ENCODE measurements around the gene GPR26.
"Not testable (repeated sequence)": the region's sequence is repeated elsewhere in the genome, so short reads cannot be mapped to it uniquely, and the experiment has no call there.

Gene GPR26

GRCh38 chr10:123717336-123717735 is 51.2 kb downstream of the GPR26 start:
- DNase-seq, result no peak

DNA sequence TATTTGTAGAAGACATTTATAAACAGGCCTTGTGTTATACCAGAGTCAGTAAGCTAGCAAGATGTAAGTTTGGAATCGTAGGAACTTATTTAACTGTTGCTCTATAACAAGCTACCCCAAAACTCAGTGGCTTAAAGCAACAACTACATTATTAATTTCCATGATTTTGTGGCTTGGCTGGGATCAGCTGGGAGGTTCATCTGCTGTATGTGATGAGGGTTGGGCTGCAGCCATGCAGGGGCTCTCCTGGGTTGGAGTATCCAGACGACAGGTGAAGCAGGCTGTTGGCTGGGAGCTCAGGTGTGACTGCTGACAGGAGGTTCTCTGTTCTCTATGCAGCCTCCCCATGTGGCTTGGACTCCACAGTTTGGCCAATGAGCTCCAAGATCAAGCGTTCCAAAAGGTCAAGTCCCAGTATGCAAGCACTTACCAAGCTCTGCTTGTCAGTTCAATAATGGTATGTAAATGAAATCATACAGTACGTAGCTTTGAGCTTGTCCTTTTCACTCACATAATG is 52.4 kb downstream of the GPR26 start:
- DNase-seq, result no peak

DNA sequence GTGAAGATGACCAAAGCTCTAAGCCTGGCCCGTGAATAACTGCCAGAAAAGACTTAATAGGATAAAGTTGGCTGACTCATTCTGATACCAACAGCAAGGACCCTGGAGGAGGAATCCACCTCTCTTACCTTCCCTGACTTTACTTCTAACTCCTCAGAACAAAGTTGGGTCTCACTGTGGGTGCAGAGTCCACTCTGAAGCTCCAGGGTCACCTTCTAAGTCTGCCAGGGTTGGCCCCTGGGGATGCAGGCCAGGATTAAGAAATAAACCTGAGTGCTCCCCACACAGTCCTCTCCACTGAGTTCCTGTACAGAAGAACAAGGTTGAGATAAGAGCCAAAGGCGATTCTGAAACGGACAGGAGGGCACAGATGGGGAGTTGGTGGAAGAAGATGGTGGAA is 54.4 kb downstream of the GPR26 start:
- DNase-seq, result no peak

- DNase-seq, result no peak
These were observed 55.4 kb downstream of the GPR26 start for GRCh38 chr10:123721441-123722049.

- DNase-seq, result no peak
These were observed 56.2 kb downstream of the GPR26 start for GRCh38 chr10:123722351-123722750.

DNA sequence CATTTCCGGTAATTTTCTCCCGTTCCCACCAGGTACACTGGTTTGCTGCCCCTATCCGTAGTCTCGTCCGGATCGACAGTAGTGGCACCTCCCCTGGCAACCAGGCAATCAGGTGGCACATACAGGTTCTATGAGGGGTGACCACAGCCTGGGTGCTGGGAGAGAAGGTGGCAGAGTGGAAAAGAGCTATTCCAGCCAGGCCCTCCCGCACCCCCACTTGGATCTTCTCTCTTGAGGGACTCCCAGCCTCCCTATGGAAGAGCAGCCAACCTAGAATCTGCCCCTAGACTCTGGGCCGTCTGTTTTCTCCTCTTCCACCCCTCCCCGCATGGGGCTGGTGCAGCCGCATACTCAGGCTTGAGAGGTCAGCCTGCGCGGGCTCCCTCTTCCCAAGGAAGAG is 58.6 kb downstream of the GPR26 start:
- no peak for DNase-seq

DNA sequence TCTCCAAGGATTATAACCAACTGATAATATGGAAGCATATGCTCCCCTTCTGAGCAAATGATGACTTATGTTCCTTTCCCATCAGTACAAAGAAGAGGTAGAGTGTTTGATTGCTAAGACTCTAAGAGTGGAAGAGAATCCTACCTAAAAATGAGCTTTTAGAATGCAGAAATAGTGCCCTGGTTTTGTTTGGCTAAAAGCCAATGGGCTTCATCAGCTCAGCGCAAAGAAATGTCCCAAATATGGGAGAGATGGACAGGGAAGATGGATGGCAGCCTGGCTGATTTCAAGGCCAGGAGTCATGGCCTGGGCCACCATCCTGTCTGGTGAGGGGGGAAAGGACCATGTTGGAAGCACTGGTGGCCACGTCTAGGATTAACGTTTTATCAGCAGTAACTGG is 60.2 kb downstream of the GPR26 start:
- DNase-seq, result no peak

GRCh38 chr10:123726836-123727235 is 60.7 kb downstream of the GPR26 start:
- no peak for DNase-seq

DNA sequence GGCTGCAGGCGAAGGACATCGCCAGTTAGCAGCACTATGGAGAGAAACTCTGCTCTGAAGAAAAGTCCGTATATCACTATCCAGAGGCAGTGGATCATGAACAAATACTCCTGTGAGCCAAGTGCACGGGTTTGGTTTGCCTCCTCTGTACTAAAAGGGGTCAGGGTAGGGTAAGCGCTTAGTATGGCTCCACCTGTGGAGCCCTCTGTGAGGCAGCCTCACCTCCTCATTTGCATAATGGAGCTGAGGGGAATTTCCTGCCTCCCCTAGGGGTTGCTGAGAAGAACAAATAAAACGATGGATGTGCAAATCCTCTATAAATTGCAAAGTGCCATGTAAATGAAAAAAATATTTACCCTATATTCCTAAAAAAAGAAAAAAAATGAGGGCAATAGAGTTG is 63.4 kb downstream of the GPR26 start:
- DNase-seq, result no peak

DNA sequence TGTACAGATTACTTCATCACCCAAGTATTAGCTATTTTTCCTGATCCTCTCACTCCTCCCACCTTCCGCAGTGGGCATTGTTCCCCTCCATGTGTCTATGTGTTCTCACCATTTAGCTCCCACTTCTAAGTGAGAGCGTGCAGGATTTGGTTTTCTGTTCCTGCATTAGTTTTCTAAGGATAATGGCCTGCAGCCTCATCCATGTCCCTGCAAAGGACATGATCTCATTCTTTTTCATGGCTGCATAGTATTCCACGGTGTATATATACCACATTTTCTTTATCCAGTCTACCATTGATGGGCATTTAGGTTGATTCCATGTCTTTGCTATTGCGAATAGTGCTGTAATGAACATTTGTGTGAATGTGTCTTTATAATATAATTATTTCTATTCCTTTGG is 70.8 kb downstream of the GPR26 start:
- DNase-seq, result not testable (repeated sequence)

GRCh38 chr10:123741146-123741545 is 75.0 kb downstream of the GPR26 start:
- no peak for DNase-seq

GRCh38 chr10:123741711-123742110 is 75.6 kb downstream of the GPR26 start:
- DNase-seq, result no peak

DNA sequence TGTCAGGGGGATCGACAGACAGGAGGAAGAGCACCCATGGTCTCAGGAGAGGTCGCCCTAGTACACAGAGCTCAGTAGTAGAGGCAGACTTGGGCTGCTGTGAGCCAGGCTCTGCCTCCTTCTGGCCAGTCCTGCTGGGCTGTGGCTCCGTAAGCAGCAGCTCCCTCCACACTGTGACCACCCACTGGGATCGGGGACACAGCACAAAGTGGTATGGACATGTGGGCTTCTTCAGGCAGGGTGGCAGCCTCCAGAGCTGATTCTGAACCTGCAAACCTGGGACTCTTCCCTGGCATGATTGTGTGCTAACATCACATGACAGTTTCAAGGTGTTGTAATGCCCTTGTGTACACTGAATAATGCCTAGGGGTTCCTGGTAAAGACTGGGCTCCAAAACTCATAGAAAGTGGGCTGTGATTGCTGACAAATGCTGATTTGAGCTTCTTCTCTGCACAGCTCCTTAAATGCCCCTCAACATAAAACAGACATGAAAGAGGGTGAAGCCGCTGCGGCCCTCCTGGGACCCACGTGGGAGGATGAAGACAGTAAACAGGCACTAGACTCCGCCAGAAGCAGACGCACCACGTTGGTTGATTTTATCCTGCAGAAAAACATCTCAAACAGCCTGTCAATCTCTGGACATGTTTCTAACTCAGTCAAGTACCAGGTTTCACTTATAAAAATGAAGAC is 76.7 kb downstream of the GPR26 start:
- no peak for DNase-seq

DNA sequence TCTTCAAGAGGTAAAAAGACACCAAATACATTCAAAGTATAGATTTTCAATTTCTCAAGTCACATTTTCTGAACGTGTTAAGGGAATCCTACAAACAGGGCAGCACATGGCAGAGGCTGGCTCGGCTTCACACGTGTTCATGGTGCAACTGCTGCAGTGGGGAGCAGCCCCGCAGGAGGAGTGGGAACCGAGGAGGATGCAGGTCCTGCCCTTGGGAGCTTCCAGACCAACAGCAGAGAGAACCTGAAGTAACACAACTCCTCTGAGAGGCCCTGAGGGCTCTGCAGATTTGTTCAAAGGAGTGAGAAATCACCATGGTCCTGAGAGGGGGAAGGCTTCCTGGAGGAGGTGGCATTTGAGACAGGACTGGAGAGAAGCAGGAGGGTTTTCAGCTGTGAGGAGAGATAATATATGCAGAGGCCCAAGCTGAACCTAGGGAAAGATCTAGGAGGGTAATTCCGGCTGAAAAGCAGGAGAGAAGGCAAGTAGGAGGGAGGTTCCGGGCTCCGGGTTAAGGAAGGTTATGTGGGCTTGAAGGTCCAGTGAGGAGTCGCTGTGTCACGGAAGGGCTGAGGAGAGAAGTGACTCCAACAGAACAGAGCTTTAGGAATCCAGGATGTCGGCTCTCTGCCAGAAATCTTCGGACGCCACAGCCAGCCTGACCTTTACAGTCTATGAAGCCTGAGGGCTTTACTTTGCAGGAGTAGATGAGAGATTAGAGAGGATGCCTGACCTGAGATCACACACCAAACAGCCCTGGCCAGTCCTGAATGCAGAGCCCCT is 77.5 kb downstream of the GPR26 start:
- DNase-seq, result no peak

DNA sequence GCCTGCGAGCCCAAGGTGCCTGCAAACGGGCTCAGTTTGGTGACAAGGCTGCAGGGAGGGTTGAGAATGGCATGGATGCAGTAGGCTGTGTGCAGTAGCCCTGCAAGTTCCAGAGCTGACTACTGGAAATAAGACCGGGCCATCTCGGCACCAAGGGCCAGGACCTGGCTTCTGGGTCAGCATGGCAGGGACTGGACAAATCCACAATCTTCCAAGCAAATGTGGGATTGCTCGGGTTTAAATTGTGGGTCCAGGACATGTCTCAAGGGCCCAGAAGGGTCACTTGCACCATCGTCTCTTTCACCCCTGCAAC is 78.0 kb downstream of the GPR26 start:
- no peak for DNase-seq
